ENCODE results near the gene RSPRY1. TPM values are rescaled to one million over a fixed set of nuclear protein-coding genes. Genes with fewer than 3 reads are reported as not detected.
"Not testable (repeated sequence)": the region's sequence is repeated elsewhere in the genome, so short reads cannot be mapped to it uniquely, and the experiment has no call there.

RSPRY1 gene
- total RNA-seq, 1 donor from 2014 or later: 44.0 TPM

DNA sequence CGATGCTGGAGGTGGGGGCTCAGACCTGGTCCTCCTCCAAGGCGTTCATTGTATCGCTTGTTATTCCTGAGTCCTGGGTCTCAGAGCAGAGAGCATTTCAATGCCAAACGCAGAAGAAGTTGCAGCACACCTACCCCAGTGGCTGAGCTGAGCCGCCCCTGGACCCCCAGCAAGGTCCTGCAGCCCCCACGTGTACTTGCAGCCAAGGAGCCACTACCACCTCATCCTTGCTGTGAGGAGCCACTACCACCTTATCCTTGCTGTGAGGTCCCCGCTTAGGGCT, 84.9 kb downstream of the RSPRY1 start:
- Mint-ChIP-seq H3K36me3 (no peaks in the 10 kb centered on the region), H3K4me3 (no peak overlapping the region), H3K27me3 (ENCODE audit: low read depth) (no peaks in the 10 kb centered on the region), H3K27ac (no peak overlapping the region), H3K9me3 (no peaks in the 10 kb centered on the region), H3K4me1 (peaks cover 14% of the 10 kb centered on the region)
- DNase-seq (ENCODE audit: low spot score in 2 of 2, unreplicated experiment in 2 of 2): no peak
- TF ChIP-seq, protein P1, sequence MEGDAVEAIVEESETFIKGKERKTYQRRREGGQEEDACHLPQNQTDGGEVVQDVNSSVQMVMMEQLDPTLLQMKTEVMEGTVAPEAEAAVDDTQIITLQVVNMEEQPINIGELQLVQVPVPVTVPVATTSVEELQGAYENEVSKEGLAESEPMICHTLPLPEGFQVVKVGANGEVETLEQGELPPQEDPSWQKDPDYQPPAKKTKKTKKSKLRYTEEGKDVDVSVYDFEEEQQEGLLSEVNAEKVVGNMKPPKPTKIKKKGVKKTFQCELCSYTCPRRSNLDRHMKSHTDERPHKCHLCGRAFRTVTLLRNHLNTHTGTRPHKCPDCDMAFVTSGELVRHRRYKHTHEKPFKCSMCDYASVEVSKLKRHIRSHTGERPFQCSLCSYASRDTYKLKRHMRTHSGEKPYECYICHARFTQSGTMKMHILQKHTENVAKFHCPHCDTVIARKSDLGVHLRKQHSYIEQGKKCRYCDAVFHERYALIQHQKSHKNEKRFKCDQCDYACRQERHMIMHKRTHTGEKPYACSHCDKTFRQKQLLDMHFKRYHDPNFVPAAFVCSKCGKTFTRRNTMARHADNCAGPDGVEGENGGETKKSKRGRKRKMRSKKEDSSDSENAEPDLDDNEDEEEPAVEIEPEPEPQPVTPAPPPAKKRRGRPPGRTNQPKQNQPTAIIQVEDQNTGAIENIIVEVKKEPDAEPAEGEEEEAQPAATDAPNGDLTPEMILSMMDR (IDR thresholded peaks at IDR 0.05; ENCODE audit: unreplicated experiment): no peak

DNA sequence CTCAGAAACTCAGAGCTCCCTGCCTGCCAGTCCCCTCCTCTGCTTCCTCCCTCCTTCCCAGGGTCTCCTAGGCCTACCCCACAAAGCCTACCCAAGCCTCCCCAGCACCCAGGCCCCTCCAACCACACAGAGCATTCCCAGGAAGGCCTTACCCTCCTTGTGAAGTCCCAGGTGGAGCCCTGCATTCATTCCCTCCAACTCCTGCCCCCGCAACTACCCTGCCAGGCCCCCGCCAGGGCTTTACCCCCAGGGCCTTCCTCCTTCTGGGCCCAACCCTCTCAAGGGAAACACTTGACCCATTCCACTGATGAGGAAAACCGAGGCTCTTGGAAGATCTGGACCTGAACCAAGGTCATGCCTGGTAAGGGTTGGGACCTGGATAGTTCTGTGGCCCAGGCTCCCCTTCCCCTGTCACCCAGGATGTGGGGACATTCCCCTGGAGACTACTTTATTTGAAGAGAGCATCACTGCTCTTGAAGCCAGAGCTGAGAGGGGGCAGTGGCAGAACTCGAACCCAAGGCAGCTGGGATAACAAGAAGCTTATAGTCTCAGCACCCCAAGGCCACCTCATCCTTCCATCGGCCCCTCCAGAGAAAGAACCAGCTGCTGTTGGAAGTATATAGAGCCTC, 85.9 kb downstream of the RSPRY1 start:
- no peaks in the 10 kb centered on the region for H3K36me3 Mint-ChIP-seq
- H3K27ac Mint-ChIP-seq: no peak overlapping the region
- peaks cover 5% of the 10 kb centered on the region for H3K4me1 Mint-ChIP-seq
- DNase-seq (ENCODE audit: low spot score in 2 of 2, unreplicated experiment in 2 of 2): no peak
- H3K4me3 Mint-ChIP-seq: no peak overlapping the region
- TF ChIP-seq, protein P1 (IDR thresholded peaks at IDR 0.05; ENCODE audit: unreplicated experiment): no peak
- H3K27me3 Mint-ChIP-seq (ENCODE audit: low read depth): no peaks in the 10 kb centered on the region
- H3K9me3 Mint-ChIP-seq: no peaks in the 10 kb centered on the region

DNA sequence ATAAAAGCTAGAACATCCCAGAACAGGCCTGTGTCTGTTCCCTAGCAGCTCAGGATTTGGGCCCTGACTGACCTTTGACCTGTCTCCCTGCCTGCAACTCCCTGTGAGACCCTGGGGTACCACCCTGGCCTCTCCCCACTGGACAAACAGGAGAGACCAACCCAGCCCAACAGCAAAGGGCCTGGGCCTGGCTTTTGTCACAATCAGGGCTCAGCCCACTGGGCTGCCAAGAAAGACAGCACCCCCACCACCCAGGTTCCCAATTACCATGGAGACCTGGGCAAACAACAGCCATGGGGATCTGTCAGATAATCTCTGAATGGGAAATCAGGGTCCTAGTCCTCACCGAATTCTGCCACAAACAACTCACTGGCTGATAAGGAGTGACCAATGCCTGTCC, 87.2 kb downstream of the RSPRY1 start:
- H3K27ac Mint-ChIP-seq: no peak overlapping the region
- H3K4me1 Mint-ChIP-seq: peaks cover 11% of the 10 kb centered on the region
- no peaks in the 10 kb centered on the region for H3K27me3 Mint-ChIP-seq (ENCODE audit: low read depth)
- no peaks in the 10 kb centered on the region for H3K36me3 Mint-ChIP-seq
- H3K4me3 Mint-ChIP-seq: no peak overlapping the region
- no peaks in the 10 kb centered on the region for H3K9me3 Mint-ChIP-seq
- TF ChIP-seq, protein P1 (IDR thresholded peaks at IDR 0.05; ENCODE audit: unreplicated experiment): no peak
- DNase-seq (ENCODE audit: low spot score in 2 of 2, unreplicated experiment in 2 of 2): no peak

DNA sequence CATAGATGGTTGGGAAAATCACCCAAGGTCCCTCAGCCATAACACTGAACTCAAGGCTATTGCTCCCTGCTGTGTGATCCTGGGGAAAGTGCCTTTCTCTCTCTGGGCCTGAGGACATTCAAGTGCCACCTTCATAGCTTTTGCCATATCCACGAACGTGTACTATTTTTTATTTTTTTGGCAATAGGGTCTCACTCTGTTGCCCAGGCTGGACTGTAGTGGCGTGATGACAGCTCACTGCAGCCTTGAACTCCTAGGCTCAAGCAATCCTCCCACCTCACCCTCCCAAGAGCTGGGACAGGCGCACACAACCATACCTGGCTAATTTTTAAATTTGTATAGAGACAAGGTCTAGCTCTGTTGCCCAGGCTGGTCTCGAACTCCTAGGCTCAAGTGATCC, 87.7 kb downstream of the RSPRY1 start:
- no peak for DNase-seq (ENCODE audit: low spot score in 2 of 2, unreplicated experiment in 2 of 2)
- no peak overlapping the region for H3K27ac Mint-ChIP-seq
- H3K36me3 Mint-ChIP-seq: no peaks in the 10 kb centered on the region
- no peaks in the 10 kb centered on the region for H3K27me3 Mint-ChIP-seq (ENCODE audit: low read depth)
- peaks cover 7% of the 10 kb centered on the region for H3K4me1 Mint-ChIP-seq
- H3K9me3 Mint-ChIP-seq: no peaks in the 10 kb centered on the region
- H3K4me3 Mint-ChIP-seq: no peak overlapping the region
- TF ChIP-seq, protein P1 (IDR thresholded peaks at IDR 0.05; ENCODE audit: unreplicated experiment): no peak

DNA sequence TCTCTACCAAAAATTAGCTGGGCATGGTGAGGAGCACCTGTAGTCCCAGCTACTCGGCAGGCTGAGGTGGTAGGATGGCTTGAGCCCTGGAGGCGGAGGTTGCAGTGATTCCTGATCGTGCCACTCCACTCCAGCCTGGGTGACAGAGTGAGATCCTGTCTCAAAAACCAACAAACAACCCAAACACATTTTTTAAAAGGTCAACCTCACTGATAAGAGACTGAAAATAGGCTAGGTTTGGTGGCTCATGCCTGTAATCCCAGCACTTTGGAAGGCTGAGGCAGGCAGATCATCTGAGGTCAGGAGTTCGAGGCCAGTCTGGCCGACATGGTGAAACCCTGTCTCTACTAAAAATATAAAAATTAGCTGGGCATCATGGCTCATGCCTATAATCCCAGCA, 89.8 kb downstream of the RSPRY1 start:
- not testable (repeated sequence) for DNase-seq (ENCODE audit: low spot score in 2 of 2, unreplicated experiment in 2 of 2); H3K27me3 Mint-ChIP-seq (ENCODE audit: low read depth); H3K4me3 Mint-ChIP-seq; H3K36me3 Mint-ChIP-seq; H3K27ac Mint-ChIP-seq; H3K4me1 Mint-ChIP-seq; H3K9me3 Mint-ChIP-seq

DNA sequence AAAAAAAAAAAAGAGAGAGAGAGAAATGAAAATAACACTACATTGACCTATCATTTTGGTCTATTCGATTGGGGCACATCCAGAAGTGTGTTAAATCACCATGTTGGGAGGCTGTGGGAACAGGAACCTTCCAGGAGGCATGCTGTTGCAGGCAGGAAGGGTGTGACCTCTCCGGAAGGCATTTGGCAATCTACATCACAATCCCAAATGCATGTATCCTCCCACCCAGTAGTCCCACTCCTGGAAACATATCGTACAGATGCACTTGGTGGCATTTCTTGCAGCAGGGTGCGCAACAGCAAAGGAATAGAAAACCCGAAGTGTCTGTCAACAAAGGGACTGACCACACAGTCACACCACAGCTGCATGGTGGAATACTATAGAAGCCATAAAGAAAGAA, 90.5 kb downstream of the RSPRY1 start:
- no peaks in the 10 kb centered on the region for H3K36me3 Mint-ChIP-seq
- TF ChIP-seq, protein P1 (IDR thresholded peaks at IDR 0.05; ENCODE audit: unreplicated experiment): no peak
- H3K9me3 Mint-ChIP-seq: no peaks in the 10 kb centered on the region
- no peak overlapping the region for H3K27ac Mint-ChIP-seq
- peaks cover 7% of the 10 kb centered on the region for H3K4me1 Mint-ChIP-seq
- no peak for DNase-seq (ENCODE audit: low spot score in 2 of 2, unreplicated experiment in 2 of 2)
- H3K27me3 Mint-ChIP-seq (ENCODE audit: low read depth): peaks cover 5% of the 10 kb centered on the region
- no peak overlapping the region for H3K4me3 Mint-ChIP-seq
